NK-92 (cell line): ENCODE measurements around the gene PRRX2.
"Not testable (repeated sequence)": the region's sequence is repeated elsewhere in the genome, so short reads cannot be mapped to it uniquely, and the experiment has no call there.

Experiments used
- DNase-seq: peaks from one replicate; lab custom pipeline; 2025; ENCODE audit not compliant: unreplicated experiment; lab: John Stamatoyannopoulos, UW

The PRRX2 gene

DNA sequence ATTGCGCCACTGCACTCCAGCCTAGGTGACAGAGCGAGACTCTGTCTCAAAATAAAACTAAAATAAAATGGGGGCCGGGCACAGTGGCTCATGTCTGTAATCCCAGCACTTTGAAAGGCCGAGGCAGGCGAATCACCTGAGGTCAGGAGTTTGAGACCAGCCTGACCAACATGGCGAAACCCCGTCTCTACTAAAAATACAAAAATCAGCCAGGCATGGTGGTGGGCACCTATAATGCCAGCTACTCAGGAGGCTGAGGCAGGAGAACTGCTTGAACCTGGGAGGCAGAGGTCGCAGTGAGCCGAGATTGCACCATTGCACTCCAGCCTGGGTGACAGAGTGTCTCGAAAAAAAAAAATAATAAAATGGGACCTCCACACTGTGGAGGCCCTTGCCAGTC is 29.1 kb upstream of the PRRX2 start:
- not testable (repeated sequence) for DNase-seq

DNA sequence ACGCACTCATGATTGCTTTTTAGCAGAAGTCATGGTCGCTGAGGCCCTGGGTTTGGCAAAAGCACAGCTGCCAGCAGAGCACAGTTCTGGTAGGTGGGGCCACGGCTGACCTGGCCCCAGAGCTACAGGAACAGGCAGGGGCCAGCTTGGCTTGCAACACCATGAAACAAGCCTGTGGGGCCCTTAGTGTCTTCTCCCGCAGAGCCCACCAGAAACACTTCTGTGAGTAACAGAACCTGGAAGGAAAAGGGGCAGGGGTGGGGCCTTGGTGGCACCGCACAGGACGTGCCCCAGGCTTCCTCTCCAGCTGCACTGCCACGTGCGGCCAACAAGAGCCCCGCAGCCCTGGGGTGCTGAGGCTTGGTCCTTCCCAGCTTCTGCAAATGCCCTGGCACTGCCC is 28.3 kb upstream of the PRRX2 start:
- DNase-seq, result no peak

DNA sequence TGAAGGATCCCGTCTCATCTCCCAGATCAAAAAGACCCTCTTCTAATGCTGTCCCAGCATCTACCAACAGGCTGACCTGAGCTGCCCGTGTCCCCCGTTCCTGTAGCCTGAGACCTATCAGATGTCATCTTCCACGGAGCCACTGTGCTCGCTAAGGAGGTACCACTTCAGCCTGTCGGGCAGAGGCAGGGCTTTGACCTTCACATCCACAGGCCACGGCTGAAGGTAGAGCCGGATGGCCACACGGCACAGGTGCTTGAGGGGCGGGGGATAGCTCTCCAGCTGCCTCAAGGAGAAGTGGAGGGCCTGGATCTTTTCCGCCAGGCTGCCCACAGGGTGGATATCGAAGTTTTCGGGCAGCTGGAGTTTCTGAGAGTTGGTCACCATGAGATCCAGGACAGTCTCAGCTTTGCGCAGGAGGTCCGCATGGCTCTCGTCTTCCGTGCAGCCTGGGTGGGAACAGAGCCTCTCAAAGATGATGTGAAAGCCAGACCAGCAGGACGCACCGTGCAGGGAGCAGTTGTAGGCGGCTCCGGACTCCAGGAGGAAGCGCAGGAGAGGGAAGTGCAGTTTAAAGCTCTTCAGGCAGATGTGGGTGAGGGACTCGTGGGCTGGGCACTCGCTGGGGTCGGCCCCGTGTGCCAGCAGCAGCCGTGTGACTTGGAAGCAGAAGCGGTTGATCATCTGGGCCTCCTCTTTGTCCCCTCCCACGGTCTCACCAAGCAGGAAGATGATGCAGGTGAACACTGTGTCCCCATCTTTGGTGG is 27.6 kb upstream of the PRRX2 start:
- DNase-seq, result no peak

DNA sequence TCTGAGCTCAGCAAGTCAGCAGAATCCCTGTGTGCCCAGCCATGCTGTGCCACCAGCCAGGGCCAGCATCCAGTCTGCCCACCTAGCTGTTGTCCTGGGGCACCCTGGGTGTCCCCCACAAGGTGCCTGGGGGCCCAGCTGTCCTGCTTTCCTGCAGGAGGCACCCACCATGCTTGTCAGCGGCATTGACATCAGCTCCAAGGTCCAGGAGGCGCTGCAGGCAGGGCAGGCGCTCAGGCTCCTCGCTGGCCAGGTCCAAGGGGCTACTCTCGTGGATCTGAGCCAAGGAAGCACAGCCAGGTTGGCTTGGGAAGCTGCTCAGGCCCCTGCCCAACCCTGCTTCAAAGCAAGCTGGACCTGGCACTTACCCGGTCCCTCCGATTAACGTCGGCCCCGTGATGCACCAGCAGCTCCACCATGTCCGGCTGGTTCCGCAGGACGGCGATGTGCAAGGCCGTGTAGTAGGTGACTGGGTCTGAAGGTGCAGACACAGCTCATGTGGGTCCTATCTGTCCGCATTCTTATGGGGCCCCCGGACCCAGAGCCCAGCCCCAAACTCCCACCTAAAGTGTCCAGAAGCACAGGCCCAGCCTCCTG is 26.3 kb upstream of the PRRX2 start:
- no peak for DNase-seq

DNA sequence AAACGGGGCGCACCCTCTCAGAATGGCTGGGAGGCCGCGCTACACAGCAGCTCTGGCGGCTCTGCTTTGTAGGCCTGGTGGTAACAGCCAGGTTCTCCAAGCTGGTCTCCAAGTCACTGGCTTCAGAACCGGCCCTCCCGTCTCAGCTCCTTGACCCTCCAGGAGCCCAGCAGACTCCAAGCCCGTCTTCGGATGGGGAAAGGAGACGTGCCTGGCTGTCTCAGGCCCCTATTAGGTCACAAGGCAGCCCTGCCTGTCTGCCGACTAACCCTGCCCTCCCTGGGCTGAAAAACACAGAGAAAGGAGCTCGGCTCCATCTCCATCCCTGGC is 25.7 kb upstream of the PRRX2 start:
- no peak for DNase-seq

DNA sequence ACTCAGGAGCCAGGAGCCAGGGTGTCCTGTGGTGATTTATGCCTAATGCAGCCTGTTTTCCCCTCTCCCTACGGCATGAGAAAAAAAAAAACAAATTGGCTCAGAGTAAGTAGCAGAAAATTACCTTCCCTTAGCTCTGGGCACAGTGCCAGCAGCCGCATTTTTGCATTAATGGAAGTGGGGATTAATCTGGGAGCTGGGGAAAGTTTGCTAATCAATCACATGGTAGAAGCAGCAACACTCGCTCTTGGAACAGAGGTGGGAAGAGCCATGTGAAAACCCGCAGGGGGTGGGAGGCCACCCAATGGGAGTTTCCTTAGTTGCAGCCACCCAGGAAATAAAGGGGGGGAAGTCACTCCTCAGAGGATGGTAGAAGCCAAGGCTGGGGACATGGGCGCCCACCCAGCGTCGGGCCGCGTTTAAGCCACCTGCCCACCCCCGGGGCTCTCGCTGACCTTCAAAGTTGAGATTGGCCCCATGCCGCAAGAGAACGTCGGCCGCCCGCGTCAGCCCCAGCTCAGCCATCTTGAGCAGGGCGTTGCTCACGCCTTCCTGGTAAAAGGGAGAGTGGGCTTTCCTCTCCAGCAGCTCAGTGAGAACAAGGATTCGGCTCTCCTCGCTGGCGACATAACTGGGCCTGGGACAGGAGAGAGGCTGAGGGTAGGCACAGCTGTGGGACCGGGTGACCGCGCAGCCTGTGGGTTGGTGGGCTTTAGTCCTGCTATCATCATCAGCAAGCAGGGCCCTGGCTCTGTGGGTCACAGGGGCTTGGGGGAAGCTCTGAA is 25.2 kb upstream of the PRRX2 start:
- DNase-seq, result no peak

DNA sequence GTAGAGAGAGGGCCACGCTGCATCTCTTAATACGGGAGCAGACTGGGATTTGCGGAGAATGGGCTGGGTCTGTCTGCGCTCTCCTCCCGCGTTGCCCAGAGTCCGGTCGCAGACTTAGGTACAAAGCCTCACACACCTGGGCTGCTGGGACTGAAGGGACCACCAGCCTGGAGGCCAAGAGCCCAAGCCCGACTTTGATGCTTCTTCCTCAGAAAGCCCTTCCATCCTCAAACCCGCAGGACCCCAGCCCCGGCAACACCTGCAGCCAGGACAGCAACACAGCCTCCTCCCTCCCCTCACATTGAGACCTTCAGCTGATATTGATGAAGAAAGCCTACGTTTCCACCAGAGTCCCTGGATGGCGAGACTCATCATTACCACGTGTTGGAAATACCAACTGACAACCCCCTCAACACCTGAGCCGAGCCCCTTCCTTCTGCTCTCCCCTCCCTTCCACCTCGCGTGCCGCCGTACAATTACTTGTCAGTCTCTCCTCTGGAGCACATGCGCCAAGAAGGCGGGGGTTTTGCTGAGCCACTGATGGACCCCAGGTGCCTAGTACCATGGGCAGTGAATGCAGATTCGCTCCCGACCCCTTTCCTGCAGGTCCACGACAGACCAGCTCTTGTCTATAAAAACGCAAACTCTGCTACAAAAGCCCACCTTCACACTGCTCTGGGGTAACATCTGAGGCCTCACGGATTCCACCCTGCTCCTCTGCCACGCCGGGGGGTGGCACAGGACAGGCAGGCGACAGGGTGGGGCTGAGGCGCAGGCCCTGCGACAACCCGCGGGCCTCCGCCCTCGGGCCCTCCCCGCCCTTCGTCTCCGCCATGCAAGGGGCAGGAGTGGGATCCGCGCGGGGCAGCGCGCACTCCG is 24.3 kb upstream of the PRRX2 start:
- no peak for DNase-seq

DNA sequence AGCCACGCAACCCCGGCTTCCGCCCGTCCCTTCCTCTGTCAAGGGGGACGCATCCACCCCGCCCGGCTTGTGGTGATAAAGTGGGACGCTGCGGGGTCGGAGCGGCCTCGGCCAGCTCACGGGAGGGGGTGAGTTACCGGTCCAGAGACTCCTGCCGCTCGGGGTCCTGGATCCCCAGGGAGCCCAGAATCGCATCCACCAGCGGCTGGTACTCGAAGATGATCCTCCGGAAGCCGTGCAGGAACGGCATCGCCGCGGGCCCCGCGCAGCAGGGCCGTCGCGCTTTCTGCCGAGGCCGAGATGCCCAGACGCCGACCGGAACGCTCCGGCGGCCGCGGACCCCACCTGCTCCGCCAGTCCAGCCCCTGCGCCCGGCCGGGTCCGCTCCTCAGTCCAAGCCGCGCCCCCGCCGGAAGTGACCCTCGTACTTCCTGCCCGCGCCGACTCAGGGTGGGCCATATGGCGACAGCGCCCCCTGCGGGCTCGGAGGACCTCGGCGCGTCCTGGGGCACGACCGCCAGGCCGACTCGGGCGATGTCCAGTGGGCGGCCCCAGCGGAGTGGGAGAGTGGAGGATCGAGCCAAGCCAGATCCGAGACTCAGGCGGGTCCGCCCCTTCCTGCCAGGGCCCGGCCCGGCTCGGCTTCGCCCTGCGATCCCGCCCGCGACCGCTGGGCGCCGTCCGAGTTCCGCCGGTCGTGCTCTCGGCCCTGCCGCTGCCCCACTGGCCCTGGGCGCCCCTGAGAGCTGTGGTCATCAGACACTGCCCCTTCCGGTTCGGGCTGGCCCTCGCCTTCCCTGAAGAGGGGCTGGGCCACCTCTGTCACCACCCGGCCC is 23.5 kb upstream of the PRRX2 start, which contains the start of gene ASB6:
TSS of gene ASB6 (minus strand) at position 402 of the 836 bp plus-strand sequence. CDS start at position 250, 152 bp downstream.
- peak; percentile 41 for DNase-seq

DNA sequence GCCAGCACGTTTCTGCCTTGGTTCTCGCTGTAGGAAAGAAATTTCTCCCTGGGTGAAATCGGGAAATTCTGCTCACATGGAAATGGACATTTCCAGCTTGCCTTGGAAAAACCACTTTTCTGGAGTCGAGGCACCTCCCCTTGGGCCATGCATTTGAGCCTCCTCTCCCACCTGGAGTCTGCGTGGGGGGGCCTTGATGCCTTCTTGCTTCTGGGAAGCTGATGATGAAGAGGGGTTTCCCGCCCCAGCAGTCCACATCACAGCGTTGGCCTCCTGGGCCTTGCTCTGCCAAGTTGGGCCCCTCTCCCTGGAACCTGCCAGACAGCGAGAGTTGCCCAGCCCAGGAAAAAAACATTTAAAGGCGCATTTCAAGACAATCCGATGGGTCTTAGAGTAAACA is 21.7 kb upstream of the PRRX2 start:
- no peak for DNase-seq

DNA sequence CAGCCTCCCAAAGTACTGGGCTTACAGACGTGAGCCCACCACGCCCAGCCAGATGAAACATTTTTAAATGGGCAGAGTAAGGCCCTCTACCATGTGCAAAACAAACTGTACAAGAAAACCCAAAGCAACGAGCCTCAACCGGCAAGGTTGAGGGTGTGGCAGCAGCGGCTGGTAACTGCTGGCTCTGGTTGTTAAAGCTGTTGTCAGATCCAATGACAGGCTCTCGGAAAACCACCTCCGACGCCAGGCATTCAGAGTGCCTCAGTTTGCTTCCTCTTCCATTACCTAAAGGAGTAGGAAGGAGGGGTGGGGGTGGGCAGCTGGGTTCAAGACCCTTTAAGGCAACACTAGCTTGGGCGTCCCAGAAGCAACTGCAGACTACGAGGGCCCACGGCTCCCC is 21.1 kb upstream of the PRRX2 start:
- DNase-seq, result no peak

DNA sequence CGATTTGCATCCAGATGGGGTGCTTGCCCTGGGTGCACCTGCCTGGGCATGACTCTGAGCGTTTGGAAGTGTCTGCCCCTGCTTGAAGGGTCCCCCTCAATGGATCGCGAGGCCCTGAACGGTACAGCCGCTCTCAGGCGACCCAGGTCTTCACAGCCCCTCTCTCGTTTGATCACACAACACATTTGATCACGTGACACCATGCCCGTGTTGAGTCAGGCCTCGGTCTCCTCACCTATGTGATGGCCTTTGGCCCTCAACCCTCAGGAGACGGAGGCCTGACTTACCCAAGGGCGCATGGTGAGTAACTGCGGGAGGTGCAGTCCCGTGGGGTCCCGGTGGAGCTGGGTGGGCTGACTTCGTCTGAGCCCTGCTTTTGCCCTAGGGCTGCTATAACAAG is 20.5 kb upstream of the PRRX2 start:
- DNase-seq, result no peak

DNA sequence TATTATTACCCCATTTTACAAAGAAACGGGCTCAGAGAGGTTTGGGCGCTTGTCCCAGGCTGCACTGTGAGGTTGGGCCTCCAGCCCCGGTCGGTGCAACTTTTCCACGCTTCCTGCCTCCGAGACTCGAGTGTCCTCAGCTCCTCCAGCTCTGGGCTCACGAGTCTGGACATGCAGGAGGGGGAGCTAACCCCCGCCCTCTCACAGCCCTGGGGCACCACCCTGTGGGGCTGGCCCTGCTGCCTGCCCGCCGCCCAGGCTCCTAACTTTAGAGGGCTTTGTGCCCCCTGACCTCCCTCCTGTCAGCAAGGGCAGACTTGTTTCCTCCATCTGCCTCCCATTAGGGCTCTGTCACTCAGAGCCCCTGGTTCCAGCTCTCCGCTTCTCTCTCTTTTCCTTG is 19.2 kb upstream of the PRRX2 start:
- no peak for DNase-seq

DNA sequence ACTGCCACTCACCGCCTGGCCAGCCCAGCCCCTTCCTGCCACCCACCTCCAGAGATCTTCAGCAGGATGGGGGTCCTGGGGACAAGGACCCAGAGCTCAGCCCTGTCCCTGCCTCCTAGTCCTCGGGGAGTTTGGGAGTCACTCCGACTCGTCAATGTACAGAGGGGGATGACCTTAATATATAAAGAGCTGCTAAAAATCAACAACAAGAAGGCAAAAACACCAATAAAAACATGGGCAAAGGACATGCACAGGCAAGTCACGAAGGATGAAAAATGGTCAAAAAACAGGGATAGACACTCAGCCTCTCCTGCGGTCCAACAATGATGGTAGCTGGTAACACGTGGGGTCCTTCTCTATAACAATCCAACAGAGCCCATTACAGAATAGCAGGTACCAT is 18.8 kb upstream of the PRRX2 start:
- no peak for DNase-seq

DNA sequence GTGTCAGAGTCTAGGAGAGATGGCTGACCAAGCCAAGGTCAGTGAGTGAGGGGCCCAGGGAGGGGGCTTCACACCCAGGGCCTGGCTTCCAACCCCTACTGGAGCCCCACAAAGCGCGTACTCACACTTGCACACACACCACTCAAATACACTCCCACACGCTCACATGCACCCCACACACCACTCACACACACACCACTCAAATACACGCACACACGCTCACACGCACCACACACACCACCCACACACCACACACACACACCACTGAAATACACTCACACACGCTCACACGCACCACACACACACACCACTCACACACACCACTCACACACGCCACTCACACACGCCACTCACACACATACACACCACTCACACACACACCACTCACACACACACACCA is 17.8 kb upstream of the PRRX2 start:
- no peak for DNase-seq

DNA sequence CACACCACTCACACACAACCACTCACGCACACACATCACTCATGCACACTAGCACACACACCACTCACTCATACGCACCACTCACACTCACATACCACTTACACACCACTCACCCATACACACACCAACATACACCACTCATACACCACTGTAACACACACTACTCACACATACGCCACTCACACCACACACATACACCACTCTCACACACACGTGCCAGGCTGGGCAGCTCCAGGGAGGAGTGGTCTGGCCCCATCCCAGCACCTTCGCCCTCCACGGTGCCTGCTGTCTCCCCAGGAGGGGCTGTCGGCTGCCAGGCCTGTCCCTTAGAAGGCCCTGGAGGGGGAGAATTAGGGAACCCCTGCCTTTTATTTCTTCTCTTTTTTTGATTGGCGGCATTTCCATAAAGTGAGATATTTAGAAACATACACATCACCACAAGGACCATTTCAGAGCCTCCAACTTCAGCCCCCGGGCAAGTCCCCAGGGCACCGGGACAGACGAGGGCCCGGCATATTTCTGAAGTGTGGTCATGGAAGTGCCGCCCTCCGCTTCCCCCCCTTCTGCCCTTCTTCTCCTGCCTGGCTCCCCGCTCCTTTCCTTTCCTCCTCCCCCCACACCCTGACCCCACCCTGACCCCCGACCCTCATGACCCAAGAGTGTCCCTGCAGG is 17.2 kb upstream of the PRRX2 start:
- no peak for DNase-seq

DNA sequence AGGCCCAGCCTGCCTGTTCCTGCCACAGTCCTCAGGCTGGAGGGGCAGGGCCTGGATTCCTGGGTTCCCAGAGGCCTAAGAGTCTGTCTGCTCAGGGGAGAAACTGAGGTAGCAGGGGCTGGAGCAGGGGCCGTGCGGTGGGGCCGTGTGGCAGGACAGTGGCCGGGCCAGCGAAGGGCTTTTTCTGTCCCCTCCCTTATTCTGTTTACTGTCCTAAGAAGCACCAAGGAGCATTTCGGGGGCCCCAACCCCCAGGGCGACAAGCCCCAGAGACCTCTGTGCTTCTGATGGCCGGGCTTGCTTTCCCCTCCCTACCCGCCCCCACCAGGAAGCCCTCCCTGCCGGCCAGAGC is 16.7 kb upstream of the PRRX2 start:
- no peak for DNase-seq

DNA sequence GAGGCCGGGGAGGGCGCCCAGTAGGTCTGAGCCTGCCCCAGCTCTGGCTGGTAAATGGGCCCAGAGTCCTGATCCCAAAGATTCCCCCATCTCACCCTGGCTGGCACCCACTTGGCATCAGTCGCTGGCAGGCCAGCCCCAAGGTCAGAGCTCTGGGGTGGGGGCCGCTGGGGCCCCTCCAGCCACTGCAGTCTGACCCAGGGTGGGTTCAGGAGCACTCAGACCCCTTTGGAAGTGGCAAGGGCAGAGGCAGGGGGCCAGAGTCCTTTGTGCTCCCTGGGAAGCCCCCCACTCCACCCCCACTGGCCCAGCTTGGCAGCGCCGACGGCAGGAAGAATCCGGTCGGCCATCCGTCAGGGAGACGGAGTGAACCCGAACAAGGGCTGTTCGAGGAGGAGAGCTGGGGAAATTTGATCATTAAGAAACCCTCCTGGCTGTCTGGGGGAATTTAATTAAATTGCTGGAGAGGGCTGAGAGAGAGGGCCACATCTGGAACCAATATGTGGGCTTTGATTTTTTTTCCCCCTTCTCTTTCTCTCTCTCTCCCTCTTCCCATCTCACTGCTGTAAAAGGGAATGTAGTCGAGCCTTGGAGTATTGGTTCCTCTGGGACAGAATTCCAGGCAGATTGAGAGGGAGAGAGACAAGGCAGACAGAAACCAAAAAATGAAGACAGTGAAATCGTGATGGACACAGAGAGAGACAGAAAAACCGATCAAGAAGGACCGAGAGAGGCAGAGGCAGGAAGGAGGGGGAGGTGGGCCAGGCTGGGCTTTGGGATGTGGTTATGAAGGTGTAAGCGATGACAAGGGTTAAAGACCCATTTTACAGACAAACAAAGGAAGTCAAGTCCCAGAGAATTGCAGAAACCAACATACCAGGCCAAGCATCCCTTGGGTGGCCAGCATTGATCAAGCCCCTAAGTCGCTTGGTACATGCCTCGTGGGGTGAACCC is 15.4 kb upstream of the PRRX2 start:
- DNase-seq, result no peak

DNA sequence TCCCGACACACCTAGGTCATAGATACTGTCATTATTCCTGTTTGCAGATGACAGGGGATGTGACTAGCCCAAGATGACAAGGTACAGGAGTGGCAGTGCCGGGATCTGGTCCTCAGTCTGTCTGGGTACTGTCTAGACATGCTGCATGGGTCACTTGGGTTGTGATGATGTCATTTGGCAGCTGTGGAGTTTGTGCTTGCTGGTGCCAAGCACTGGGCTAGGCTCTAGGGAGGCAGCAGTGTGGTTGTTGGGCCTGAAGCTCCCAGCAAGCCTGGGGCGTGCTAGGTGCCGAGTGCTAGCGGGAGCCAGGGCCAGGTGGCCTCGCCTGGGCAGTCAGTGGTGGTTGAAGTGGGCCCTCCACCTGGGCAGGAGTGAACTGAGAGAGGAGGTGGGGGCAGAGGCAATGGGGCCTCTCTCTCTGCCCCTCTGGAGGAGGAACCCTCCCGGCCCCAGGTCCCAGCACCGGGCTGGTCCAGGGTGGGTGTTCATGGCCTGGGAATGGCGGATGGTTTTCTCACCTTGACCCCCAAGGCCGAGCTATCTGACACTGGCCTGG is 14.7 kb upstream of the PRRX2 start:
- DNase-seq, result no peak
